Liver (tissue), 9 donors: ENCODE data around the gene SHOX. TPM values are rescaled to one million over a fixed set of nuclear protein-coding genes. Genes with fewer than 3 reads are reported as not detected.

Experiments used
- DNase-seq: peaks from one replicate; pipeline ENCODE4 v3.0.0-alpha.2; 2017; ENCODE audit warnings: low spot score
- H3K27ac ChIP-seq, 2 donors: one replicate each; pipeline ENCODE4 v1.7.0; 2013; ENCODE audit warnings: inconsistent platforms in 2 of 2, low read length in 2 of 2, control low read depth in 1 of 2, low read depth in 1 of 2, mild to moderate bottlenecking in 1 of 2
- H3K27me3 ChIP-seq, 4 donors: one replicate each; pipeline versions ENCODE4 v1.6.1 to v1.7.0; 2013; ENCODE audit warnings: low read length in 3 of 4, inconsistent platforms in 1 of 4, mild to moderate bottlenecking in 1 of 4, moderate library complexity in 1 of 4; ENCODE audit not compliant: control insufficient read depth in 4 of 4, insufficient read depth in 4 of 4
- H3K36me3 ChIP-seq, 4 donors: one replicate each; pipeline versions ENCODE4 v1.6.1 to v1.7.0; 2013; ENCODE audit warnings: low read length in 3 of 4, mild to moderate bottlenecking in 3 of 4, low read depth in 1 of 4, moderate library complexity in 1 of 4; ENCODE audit not compliant: control insufficient read depth in 4 of 4, insufficient read depth in 3 of 4
- H3K4me1 ChIP-seq, 4 donors: one replicate each; pipeline versions ENCODE4 v1.6.1 to v1.7.0; 2013; ENCODE audit warnings: low read length in 3 of 4, mild to moderate bottlenecking in 3 of 4, moderate library complexity in 1 of 4; ENCODE audit not compliant: control insufficient read depth in 4 of 4, insufficient read depth in 4 of 4
- H3K4me3 ChIP-seq, 3 donors: one replicate each; pipeline versions ENCODE4 v1.6.1 to v1.7.0; 2013; ENCODE audit warnings: low read length in 3 of 3, control low read depth in 1 of 3, low read depth in 1 of 3, mild to moderate bottlenecking in 1 of 3
- H3K9ac ChIP-seq, 2 donors: one replicate each; pipeline ENCODE4 v1.7.0; 2013; ENCODE audit warnings: low read length in 2 of 2, mild to moderate bottlenecking in 2 of 2, moderate library complexity in 2 of 2, control low read depth in 1 of 2, low read depth in 1 of 2
- H3K9me3 ChIP-seq, 4 donors: one replicate each; pipeline versions ENCODE4 v1.6.1 to v1.7.0; 2013; ENCODE audit warnings: low read length in 3 of 4; ENCODE audit not compliant: control insufficient read depth in 4 of 4
- ATF3 ChIP-seq: IDR thresholded peaks from 2 replicates; pipeline ENCODE4 v1.6.1; 2016; ENCODE audit warnings: antibody characterized with exemption
- CTCF ChIP-seq: fragments of 150-350 bp; IDR thresholded peaks from 2 replicates; pipeline ENCODE4 v1.5.1; 2017; ENCODE audit warnings: improper control_type of control experiment, low read depth, low read length; ENCODE audit not compliant: missing input control
- EGR1 ChIP-seq, 2 donors: IDR thresholded peaks; 2 replicates each; pipeline ENCODE4 v1.6.1; 2016 to 2018; ENCODE audit warnings: antibody characterized with exemption in 2 of 2, low read depth in 2 of 2
- FOXA1 ChIP-seq: IDR thresholded peaks from 2 replicates; pipeline ENCODE4 v1.6.1; 2016; ENCODE audit warnings: antibody characterized with exemption
- FOXA2 ChIP-seq: IDR thresholded peaks from 2 replicates; pipeline ENCODE4 v1.6.1; 2016; ENCODE audit warnings: antibody characterized with exemption
- GABPA ChIP-seq, 2 donors: IDR thresholded peaks in 1 of 2; conservative IDR thresholded peaks in 1 of 2; 2 replicates each; pipeline ENCODE4 v1.6.1; 2016; ENCODE audit warnings: antibody characterized with exemption in 2 of 2, mild to moderate bottlenecking in 1 of 2, moderate library complexity in 1 of 2
- HNF4A ChIP-seq, 2 donors: conservative IDR thresholded peaks; 2 replicates each; pipeline ENCODE4 v1.6.1; 2016; ENCODE audit warnings: antibody characterized with exemption in 2 of 2, mild to moderate bottlenecking in 2 of 2
- HNF4G ChIP-seq: IDR thresholded peaks from 2 replicates; pipeline ENCODE4 v1.6.1; 2016; ENCODE audit warnings: antibody characterized with exemption
- JUND ChIP-seq, 2 donors: IDR thresholded peaks; 2 replicates each; pipeline ENCODE4 v1.6.1; 2016; ENCODE audit warnings: antibody characterized with exemption in 2 of 2
- NR2F2 ChIP-seq: IDR thresholded peaks from 2 replicates; pipeline ENCODE4 v1.6.1; 2016; ENCODE audit warnings: antibody characterized with exemption
- RAD21 ChIP-seq, 2 donors: IDR thresholded peaks; 2 replicates each; pipeline ENCODE4 v1.6.1; 2016; ENCODE audit warnings: antibody characterized with exemption in 2 of 2, mild to moderate bottlenecking in 2 of 2
- RXRA ChIP-seq, 2 donors: IDR thresholded peaks; 2 replicates each; pipeline ENCODE4 v1.6.1; 2017 to 2018; ENCODE audit warnings: antibody characterized with exemption in 2 of 2, mild to moderate bottlenecking in 1 of 2
- SP1 ChIP-seq: IDR thresholded peaks from 2 replicates; pipeline ENCODE4 v1.6.1; 2018; ENCODE audit warnings: antibody characterized with exemption, mild to moderate bottlenecking
- TAF1 ChIP-seq: conservative IDR thresholded peaks from 2 replicates; pipeline ENCODE4 v1.6.1; 2016; ENCODE audit warnings: antibody characterized with exemption, mild to moderate bottlenecking
- YY1 ChIP-seq: IDR thresholded peaks from 2 replicates; pipeline ENCODE4 v1.6.1; 2016; ENCODE audit warnings: antibody characterized with exemption, mild to moderate bottlenecking
- ZBTB33 ChIP-seq: IDR thresholded peaks from 2 replicates; pipeline ENCODE4 v1.6.1; 2016; ENCODE audit warnings: antibody characterized with exemption
- WGBS: extraction: QIAGEN DNeasy Blood & Tissue Kit; methylation state at CpG from one replicate; pipeline ENCODE4 v1.1.7; 2013; 5-methylcytosine and 5-hydroxymethylcytosine counted together
- polyA plus RNA-seq, 2 donors: library from polyadenylated mRNA; stranded (reverse) in 1 of 2; unstranded in 1 of 2; fragments of 200-250 nt in 1 of 2; fragments of >200 nt in 1 of 2; fragmentation: Nextera tagmentation in 1 of 2; extraction: Ambion mirVana in 1 of 2; gene quantifications; one replicate each; pipeline versions ENCODE4 v1.2.1 to v1.2.3, GENCODE V29; 2013 to 2015
- total RNA-seq, 2 donors: library from RNA; depleted of rRNA; stranded (reverse); fragments of >200 nt; gene quantifications; one replicate each; pipeline ENCODE4 v1.2.3, GENCODE V29; 2014
- TF ChIP-seq, protein P1 (sequence below): IDR thresholded peaks from 2 replicates; pipeline ENCODE4 v1.6.1; 2016; ENCODE audit warnings: antibody characterized with exemption
- TF ChIP-seq, protein P2 (sequence below): IDR thresholded peaks from 2 replicates; pipeline ENCODE4 v1.6.1; 2016; ENCODE audit warnings: antibody characterized with exemption, mild to moderate bottlenecking
- donor health status: healthy.
- donor health status: healthy.
- donor health status: healthy.
- donor health status: healthy.
- donor health status: healthy.

SHOX gene
- total and polyA plus RNA-seq, 4 donors: not detected

GRCh38 chrX:630007-630611, 482 bp upstream of the SHOX start:
- Histone ChIP-seq H3K27ac (no peak overlapping the region), H3K4me3 (no peak overlapping the region), H3K36me3 (no peaks in the 10 kb centered on the region), H3K27me3 (peaks cover 0 to 17% (median 13%) of the 10 kb centered on the region in 4 donors), H3K9me3 (no peaks in the 10 kb centered on the region), H3K4me1 (peaks cover 0 to 2% (median 0%) of the 10 kb centered on the region in 4 donors), H3K9ac (no peak overlapping the region)
- 4% methylated on average over 62 of the region's 62 CpGs for WGBS
- TF ChIP-seq TAF1 (no peak), HNF4G (no peak), NR2F2 (no peak), FOXA2 (no peak), JUND (IDR thresholded peaks at IDR 0.05) (no peak), CTCF (no peak), RAD21 (IDR thresholded peaks at IDR 0.05) (no peak), EGR1 (IDR thresholded peaks at IDR 0.05; ENCODE audit: low read depth in 2 of 2) (no peak), SP1 (no peak), RXRA (IDR thresholded peaks at IDR 0.05) (no peak), HNF4A (conservative IDR thresholded peaks at IDR 0.05) (no peak), FOXA1 (no peak), ATF3 (no peak), ZBTB33 (no peak), YY1 (no peak), GABPA (IDR thresholded peaks at IDR 0.05 in 1 of 2, conservative IDR thresholded peaks at IDR 0.05 in 1 of 2) (no peak)
- TF ChIP-seq, protein P1, sequence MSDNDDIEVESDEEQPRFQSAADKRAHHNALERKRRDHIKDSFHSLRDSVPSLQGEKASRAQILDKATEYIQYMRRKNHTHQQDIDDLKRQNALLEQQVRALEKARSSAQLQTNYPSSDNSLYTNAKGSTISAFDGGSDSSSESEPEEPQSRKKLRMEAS: no peak
- TF ChIP-seq, protein P2, sequence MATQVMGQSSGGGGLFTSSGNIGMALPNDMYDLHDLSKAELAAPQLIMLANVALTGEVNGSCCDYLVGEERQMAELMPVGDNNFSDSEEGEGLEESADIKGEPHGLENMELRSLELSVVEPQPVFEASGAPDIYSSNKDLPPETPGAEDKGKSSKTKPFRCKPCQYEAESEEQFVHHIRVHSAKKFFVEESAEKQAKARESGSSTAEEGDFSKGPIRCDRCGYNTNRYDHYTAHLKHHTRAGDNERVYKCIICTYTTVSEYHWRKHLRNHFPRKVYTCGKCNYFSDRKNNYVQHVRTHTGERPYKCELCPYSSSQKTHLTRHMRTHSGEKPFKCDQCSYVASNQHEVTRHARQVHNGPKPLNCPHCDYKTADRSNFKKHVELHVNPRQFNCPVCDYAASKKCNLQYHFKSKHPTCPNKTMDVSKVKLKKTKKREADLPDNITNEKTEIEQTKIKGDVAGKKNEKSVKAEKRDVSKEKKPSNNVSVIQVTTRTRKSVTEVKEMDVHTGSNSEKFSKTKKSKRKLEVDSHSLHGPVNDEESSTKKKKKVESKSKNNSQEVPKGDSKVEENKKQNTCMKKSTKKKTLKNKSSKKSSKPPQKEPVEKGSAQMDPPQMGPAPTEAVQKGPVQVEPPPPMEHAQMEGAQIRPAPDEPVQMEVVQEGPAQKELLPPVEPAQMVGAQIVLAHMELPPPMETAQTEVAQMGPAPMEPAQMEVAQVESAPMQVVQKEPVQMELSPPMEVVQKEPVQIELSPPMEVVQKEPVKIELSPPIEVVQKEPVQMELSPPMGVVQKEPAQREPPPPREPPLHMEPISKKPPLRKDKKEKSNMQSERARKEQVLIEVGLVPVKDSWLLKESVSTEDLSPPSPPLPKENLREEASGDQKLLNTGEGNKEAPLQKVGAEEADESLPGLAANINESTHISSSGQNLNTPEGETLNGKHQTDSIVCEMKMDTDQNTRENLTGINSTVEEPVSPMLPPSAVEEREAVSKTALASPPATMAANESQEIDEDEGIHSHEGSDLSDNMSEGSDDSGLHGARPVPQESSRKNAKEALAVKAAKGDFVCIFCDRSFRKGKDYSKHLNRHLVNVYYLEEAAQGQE: no peak
- DNase-seq: no peak
